ENCODE measurements around the gene AATK.

The AATK gene

DNA sequence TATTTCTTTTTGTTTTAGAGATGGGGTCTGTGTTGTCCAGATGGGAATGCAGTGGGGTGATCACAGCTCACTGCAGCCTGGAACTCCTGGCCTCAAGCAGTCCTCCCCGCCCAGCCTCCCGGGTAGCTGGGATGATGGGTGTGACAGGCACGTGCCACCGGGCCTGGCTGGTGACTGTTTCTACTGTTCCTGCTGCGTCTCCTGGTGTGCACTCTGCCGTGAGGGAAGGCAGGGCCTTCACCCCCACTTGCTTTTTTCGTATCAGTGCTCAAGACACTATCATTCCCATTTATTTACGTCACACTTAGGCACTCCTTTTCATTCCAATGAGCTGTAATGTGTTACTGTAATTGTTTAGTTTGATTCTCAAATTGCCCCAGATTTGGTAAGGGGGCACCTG, 26.0 kb downstream of the AATK start:
- no peak for DNase-seq

DNA sequence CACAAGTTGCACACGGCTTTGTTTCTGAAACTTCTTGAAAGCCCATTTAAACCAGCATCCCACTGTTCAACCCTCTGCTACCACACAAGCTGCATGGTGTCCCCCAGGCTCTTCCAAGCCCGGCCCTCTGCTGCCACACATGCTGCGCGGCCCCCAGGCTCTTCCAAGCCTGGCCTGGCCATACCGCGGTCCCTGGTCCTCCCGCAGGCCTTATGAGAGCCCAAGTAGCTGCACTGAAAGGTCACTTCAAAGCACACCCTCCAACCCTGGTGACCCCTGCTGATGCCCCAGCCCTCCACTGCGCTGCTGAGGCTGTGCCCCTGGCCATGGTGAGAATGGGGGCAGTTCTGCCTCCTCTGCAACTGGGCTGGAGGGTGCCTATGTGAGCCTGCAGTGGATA, 26.6 kb downstream of the AATK start:
- DNase-seq = no peak

DNA sequence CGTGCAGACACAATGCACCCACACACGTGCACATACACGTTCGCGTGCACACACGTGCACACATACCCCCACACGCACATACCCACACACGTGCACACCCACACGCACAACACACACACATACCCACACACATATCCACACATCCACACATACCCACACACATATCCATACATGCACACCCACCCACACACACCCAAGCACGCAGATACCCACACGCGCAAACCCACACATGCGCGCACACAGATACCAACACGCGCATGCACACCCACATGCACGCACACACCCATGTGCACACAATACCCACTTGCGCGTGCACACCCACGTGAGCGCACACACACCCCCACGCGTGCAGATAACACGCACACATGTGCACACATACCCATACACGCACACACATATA, 27.5 kb downstream of the AATK start:
- DNase-seq = no peak

DNA sequence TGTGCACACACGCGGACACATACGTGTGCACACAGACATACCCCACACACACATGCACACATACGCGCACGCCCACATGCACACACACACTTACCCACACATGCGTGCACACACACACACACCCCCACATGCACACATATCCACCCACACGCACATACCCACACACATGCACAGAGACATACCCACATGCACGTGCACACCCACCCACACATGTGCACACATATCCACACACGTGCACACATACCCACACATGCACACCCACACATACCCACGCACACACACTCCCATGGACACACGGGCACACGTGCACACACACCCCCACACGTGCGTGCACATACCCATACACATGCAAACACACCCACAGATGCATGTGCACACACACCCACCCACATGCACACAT, 27.9 kb downstream of the AATK start:
- no peak for DNase-seq

DNA sequence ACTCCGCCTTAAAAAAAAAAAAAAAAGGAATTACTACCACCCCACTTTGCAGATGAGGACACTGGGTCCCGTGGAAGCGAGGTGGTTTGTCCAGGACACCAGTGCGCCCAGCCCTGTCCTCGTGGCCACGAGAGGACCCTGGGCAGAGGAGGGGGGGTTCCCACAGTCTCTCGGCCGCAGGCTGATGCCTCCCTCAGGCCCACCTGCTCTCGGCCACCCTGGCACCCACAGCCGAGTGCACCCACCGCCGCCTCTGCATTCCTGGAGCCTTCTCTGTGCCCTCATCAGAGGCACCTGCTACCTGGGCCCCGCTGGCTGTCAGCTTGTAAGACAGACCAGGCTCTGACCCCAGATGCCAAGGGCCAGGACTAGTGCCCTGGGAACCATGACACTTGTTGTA, 28.8 kb downstream of the AATK start:
- DNase-seq = no peak

DNA sequence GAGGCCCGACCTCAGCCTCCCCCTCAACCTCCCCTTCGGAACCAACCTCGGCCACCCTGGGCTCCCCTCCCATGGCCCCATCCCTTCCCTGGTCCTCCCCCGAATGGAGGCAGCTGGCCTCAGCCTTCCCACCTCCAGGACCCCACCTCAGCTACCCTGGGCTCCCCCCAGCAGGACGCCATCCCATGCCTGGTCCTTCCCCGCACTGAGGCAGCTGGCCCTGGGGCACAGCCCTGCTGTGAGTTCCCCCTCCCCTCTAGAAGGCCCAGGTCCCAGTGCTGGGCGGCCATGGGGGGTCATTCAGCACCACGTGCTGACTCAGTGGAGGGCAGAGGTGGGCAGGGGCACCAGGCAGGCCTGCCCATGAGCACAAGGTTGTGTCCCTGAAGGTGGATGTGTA, 29.7 kb downstream of the AATK start:
- no peak for DNase-seq

DNA sequence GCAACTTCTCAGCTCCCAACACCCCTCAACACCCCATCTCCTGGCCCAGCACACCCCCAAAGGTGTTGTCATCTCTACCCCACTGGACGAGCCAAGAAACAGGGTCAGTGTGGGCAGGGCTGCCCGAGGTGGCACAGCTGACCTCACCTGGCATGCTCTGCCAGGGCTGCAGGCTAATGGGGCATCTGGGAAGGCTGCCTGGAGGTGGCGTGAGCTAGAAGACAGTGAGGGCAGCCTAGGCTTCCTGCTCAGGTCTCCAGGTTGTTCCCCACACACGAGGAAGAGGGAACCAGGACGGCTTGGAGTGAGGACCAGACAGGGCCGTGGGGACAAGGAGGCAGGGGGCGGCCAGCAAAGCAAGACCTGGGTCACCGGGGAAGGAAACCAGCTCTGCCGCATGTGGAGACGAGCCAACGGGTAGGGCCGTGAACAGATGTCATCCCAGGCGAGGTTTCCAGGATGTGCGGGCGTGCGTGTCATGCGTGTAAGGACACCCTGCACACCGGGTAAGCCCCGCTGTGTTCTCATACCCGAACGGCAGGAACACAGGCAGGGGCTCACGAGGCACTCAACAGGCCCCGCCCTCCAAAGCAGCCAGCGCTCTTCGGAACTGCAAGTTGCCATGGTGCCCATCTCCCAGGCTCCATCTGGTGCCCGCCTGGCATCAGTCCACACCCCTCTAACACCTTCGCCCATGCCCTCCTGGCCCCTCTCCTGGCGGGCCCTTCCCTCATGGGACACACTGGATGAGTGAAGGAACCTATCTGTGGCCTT, 30.3 kb downstream of the AATK start:
- DNase-seq = peak in 1 of 2 experiments; percentile 37

DNA sequence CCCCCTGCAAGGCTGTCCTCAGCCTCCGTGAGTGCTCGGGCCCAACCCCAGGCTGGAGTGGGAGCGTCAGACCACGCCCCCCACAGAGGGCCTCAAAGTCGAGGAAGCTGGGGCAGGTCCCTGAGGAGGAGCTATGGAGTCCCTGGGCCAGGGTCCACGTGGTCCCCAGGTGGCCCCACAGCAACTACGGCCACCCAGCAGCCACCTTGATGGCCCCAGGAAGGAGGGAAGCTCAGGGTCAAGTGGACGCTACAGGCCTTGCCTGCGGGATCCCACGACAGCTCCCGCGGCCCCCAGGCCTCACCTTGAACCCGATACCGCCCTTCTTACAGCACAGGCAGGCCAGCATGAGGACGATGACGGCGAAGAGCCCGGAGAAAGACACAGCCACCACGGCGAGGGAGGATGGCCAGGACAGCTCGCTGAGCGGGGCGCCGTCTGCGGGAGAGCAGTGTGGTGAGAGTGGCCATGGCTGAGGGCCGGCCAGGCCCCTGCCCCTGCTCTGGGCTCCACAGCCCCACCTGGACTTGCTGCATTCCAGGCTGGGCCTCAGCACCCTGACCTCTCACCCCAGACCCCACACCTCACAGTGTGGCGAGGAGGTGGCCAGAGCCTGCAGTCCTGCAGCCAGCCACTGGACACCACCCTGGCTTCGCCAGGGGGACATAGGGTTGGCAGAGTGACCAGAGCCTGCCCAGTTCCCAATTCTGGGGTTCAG, 31.8 kb downstream of the AATK start:
- DNase-seq = no peak

DNA sequence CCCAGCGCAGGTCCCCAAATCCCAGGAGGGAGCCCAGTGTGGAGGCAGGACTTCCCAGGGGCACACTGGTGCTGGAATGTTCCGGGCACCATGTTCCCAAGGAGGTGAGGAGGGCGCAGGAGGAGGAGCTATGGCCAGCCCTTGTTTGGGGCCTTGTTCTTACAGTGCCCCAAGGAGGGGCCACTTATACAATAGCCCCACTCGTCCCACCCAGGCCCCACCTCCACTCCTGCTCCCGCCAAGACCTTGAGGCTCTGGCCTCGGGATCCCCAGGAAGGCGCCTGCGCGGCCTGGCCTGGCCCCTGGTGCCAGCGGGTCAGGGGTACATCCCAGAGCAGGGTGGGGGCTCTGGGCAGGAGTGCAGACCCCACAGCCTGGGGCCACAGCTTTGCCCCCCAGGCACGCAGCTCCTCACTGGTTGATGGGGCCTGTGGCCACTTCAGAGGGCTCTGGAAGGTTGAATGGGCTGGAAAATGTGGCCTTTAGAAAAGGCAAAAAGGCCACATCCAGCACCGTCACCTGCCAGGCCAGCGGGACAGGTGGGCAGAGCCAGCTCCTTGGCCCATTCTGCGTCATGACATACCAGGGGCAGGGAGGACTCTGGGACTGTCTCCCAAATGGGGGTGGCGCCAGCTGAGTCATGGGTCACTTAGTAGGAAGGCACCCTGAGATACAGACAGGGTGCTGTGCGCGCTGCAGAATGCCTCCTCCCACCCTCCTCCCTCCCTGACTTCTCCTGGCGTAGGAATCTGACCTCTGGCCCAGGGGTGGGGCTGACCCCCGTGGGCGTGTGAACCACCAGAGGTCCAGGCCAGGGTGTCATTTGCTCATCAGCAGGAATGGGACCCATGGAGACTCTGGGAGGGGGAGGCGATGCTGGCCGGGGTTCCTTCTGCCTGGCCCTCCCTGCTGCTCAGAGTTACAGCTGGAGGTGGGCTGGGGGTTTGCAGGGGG, 33.0 kb downstream of the AATK start:
- DNase-seq = no peak

DNA sequence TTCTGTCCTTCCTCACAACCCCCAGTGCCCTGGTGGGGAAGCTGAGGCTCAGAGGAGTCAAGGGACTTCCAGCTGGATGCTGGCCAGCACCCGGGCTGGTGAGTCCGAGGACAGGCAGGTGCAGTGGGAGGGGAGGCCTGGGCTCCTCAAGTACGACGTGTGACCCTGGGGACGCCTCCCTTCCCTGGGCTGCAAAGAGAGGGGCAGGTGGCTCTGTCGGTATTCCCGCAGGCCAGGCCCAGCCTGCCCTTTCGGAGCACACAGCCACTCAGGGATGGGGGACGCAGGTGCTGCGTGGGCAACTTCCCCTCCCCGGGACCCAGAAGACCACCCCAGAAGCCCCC, 33.9 kb downstream of the AATK start:
- DNase-seq = no peak

DNA sequence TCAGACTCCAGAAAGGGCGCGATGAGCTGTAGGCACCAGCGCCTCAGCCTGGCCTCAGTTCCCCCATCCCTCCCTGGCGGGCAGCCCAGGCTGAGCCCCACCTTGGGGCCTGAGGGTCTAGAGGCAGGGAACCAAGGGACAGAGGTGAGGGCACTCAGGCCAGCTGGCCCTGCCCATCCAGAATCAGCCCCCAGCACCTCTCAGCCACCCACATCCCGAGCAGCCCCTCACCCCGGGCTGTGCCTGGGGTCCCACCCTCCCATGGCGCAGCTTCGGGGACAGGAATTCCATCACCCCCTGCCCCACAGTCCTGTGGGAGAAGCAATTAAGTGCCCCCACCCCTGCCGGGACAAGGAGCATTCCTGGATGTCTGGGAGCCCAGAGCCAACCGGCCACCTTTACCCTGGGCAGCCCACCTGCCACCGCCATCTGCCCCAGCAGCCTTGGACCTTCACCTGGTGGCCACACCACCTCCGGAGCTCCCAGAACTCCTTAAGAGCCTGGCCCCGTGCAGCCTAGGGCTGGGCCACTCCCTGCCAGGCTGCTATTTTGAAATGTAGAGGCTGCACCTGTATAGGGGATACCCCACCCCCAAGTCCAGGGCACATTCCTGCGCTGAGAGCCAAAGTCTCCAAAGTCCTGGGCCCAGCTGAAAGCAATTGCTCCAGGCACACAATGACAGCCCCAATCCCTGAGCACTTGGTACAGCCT, 34.4 kb downstream of the AATK start:
- no peak for DNase-seq

DNA sequence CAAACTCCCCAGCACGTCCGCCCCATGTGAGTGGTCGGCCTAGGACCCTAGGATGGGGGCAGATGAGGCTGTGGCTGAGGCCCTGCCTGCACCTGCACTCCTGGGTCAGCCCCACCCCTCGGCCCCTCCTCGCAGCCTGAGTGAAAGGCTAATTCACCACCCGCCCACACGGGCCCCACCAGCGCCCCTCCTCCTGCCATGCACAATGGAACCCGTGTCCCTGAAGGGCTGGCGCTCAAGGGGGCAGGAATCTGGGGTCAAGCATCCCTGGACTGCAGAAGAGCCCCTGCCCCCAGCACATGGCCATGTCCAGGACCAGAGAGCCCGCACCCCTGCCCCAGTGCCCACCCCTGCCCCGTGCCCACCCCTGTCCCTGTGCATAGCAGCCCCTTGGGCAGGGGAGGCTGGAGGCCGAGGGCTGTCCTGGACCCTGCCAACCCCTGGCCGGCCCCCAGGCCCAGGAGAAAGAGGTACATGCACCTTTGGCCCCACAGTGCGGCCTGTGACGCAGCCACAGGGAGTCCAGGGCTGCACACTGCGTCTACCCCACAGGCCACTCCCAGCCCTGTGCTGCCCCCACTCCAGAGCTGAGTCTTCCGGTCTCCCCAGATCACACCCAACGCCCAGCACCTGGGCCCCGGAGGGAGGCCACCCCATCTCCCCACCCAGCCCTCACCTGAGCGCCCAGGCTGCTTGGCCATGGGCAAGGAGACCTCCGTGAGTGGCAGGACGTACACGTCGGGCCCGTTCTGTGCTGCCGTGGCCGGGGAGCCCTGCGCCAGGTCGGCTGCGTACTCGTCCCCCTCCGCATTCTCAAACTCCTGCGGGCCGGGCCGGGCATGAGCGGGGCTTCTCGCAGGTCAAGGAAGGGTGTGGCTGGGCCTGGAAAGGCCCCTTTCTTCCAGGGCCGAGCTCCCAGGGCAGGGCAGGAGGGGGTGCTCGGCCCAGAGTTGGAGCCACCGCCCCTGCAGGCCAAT, 35.3 kb downstream of the AATK start:
- no peak for DNase-seq

DNA sequence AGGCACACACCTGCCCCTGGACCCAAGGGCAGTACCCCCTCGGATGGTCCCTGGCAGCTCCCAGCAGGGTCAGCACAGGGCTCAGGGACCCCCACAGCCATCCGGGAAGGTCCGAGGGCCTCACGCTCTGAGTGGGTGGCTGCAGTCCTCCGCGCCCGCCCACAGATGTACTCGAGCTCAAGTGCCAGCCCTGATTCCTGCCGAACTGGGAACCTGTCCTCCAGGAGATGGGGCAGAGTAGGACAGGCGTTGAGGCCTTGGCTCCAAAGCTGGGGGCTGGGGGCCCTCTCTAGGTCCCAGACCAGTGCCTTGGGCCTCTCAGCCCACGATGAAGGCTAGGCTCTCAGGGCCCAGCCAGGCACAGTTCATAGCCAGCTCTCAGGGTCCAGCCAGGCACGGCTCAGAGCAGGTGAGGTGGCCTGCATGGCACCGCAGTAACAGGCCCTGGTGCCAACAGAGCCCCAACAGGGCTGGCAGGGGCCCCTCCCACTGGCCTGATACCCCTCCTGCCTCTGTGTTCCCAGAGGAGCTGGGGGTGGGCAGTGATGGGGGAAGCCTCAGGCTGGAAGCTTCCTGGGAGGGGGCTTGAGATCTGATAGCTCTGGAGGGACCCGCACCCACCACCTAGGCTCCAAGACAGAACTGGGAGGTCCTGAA, 36.2 kb downstream of the AATK start:
- DNase-seq = no peak

DNA sequence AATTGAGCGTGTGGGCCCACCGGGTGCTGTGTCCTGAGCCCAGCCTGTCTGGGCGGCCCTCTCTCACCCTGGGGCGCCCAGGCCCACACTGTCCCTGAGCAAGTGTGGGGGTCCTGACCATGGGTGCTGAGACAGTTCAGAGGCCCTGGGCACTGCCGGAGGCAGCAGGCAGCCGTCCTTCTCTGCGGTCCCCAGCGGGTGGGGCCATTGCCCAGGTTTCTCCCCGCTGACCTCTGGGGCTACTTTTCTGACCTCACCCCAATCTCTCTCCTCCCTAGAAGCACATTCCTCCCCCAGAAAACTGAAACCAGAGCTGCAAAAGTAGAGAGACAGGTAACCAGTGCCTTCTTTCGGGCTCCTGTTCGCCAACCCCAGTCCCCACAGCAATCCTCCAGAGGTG, 36.7 kb downstream of the AATK start:
- no peak for DNase-seq

DNA sequence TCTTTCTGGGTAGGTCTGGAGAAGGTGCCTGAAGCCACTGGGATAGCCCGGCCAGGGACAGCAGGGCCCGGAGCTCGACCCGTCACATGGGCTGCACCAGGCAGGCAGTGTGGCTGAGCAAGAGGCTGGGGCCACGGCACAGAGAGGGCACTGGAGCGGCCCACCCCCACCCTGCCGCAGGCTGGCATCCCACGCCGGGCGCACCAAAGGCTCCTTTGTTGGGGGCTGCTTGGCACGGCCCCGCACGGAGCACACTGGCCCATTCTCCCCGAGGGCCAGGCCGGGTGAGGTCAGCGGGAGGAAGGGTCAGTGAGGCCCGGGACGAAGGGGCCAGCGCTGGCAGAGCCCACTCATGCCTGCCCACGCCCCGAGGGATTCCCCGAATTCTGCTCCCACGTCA, 37.2 kb downstream of the AATK start:
- no peak for DNase-seq

DNA sequence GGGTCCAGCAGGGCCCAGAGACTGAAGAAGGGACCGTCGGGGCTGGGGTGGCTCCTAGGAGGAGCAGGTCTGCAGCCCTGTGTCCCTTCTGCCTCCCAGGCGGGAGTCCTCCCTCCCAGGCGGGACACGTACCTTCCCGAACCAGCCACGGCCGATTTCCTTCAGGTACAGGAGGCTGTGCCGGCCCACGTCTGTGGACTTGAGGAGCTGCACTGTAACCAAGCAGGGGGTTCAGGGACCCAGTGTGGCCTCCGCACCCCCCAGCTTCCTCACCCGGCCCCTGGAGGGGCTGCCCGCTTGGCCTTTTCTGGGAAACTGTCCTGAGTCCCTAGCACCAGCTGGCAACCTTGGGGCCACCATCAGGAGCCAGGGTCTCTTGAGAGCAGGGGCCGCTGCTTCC, 37.7 kb downstream of the AATK start:
- DNase-seq = no peak

DNA sequence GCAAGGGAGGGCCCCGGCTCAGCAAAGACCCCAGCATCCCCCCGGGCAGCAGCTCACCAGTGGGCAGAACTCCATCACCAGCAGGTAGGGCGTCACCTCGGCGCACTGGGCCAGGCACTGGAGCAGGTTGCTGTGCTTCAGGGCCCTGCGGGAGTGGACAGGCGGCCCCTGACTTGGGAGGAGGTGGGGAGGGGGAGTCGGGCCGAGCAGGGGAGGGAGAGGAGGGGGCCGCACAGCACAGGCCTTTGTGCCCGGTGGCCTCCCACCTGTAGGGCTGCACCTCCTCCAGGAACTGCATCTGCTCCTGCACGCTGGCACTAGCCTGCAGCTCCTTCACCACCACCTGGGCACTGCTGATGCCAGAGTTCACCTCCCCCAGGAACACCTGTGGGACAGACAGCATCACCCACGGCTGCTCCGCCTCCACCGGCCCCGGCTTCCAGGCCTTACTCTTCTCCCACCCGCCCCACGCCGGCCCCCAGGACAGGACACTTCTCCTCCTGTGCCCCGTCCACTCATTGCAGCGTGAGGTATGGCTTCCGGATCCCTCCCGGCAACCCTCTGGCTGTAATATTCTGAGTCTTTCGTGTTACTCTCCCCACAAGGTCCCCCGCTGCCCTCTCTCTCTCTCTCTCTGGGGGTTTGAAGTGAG, 38.4 kb downstream of the AATK start:
- no peak for DNase-seq

DNA sequence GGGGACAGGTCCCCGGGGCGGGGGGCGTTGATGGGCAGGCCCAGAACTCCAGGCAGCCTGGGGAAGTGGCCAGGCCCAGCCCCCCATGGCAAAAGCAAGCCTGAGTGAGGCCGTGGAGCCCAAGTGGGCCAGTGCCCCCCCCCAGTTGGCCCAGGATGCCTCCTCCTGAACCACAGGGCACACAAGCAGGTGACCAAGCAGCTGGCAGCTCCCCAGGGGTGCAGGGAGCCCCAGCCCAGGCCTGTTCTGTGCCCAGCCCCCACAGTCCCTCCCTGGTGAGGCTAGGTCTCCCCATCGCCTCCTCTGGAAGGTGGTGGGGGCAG, 38.9 kb downstream of the AATK start:
- DNase-seq = no peak

DNA sequence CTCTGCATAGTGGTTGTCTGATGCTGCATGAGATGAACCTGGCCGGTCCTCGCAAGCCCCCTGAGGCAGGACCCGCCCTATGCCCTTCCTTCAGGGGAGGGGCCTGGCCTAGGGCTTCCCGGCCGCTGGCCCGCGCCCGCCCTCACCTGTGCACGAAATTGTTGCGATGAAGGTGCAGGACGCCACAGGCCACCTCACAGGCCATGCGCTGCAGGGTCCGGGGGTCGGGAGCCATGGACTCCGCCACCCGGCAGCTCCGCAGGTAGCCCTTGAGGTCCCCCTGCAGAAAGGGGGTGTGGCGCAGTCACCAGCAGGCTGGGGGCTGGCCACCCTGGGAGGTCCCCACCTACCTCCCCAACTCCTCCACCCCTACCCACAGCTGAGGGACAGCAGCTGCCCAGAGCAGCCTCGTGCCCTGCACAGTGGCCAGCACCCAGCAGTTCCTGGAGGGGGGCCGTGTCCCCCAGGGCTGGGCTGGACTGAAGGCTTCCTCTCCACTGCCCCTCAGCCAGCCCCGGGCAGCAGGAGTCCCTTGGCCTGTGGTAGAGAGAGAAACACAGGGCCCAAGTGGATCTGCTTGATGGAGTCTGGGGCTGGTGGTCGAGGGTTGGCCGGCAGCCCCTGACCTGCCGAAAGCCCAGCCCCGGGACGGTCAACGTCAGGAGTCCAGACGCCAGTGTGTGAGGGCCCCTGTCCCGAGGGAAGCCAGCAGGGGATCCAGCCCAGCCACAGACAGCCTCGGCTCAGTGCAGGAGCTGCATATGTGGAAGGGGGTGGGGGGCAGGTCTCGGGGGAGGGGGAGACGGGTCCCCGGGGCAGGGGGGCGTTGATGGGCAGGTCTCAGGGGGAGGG, 39.5 kb downstream of the AATK start:
- no peak for DNase-seq

DNA sequence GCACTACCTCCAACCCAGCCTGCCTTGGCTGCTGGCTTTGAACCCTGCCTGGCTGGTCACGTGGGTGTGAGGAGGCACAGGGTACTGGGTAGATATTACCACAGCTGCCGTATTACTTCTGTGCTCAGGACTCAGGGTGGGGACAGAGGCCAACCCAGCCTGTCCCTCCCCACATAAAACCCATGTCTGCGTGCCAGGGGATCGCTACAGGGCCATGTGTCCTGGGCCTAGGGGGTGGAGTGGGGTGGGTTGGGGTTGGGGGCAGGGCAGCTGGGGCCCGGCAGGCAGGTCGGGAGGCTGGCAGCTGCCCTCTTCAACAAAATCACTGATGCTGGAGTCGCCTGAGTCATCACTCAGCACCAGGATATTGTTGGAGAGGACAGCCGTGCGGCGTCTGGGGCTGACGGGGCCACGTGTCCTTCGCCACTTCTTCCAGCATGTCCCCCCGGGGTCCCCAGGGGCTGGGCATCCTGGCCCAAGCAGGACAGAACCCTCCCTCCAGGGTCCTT, 40.4 kb downstream of the AATK start:
- DNase-seq = no peak
